Osteoblast (primary cell): ENCODE results near the gene ZNF74. TPM values are rescaled to one million over a fixed set of nuclear protein-coding genes. Genes with fewer than 3 reads are reported as not detected.

ENCODE experiments used
- DNase-seq: peaks from one replicate; pipeline ENCODE4 v3.0.0; 2011; ENCODE audit warnings: low spot score, mixed read lengths; ENCODE audit not compliant: insufficient read length; ENCODE audit errors: missing footprints
- H2AFZ ChIP-seq: 2 replicates; pipeline ENCODE4 v1.6.0; 2011; ENCODE audit warnings: mild to moderate bottlenecking, low read length
- H3K27ac ChIP-seq: 2 replicates; pipeline ENCODE4 v1.5.1; 2011; ENCODE audit warnings: mild to moderate bottlenecking, low read depth, low read length, moderate library complexity
- H3K27me3 ChIP-seq: 2 replicates; pipeline ENCODE4 v1.6.0; 2012; ENCODE audit warnings: mild to moderate bottlenecking, control low read depth, inconsistent platforms, low read length, moderate library complexity; ENCODE audit not compliant: insufficient read depth
- H3K36me3 ChIP-seq: 2 replicates; pipeline ENCODE4 v1.5.1; 2011; ENCODE audit warnings: mild to moderate bottlenecking, low read length, control low read depth, moderate library complexity; ENCODE audit not compliant: insufficient read depth
- H3K4me1 ChIP-seq: 2 replicates; pipeline ENCODE4 v1.5.1; 2011; ENCODE audit warnings: mild to moderate bottlenecking, low read length, control low read depth, moderate library complexity; ENCODE audit not compliant: insufficient read depth
- H3K4me2 ChIP-seq: 2 replicates; pipeline ENCODE4 v1.6.0; 2011; ENCODE audit warnings: mild to moderate bottlenecking, low read length; ENCODE audit not compliant: insufficient read depth
- H3K4me3 ChIP-seq: fragments of 200-600 bp; sonication (generic); 3 replicates; pipeline ENCODE4 v1.5.1; 2012; ENCODE audit warnings: mild to moderate bottlenecking, low read length, inconsistent platforms; ENCODE audit not compliant: insufficient read depth
- H3K79me2 ChIP-seq: 2 replicates; pipeline ENCODE4 v1.6.0; 2012; ENCODE audit warnings: mild to moderate bottlenecking, low read length, control low read depth, inconsistent platforms; ENCODE audit not compliant: insufficient read depth
- H3K9me3 ChIP-seq: 2 replicates; pipeline ENCODE4 v1.5.1; 2011; ENCODE audit warnings: low read depth, low read length, control low read depth
- H4K20me1 ChIP-seq: 2 replicates; pipeline ENCODE4 v1.6.0; 2012; ENCODE audit warnings: mild to moderate bottlenecking, low read length, control low read depth; ENCODE audit not compliant: insufficient read depth
- CTCF ChIP-seq: IDR thresholded peaks from 2 replicates; pipeline ENCODE4 v1.5.1; 2011; ENCODE audit warnings: mild to moderate bottlenecking, low read depth, low read length, moderate library complexity; ENCODE audit errors: extremely low read depth
- total RNA-seq: library from RNA; depleted of rRNA; stranded (reverse); fragments of >200 nt; gene quantifications from 2 replicates; pipeline ENCODE4 v1.2.3, GENCODE V29; 2012

Gene ZNF74
- total RNA-seq, 1 donor, result 13.8 TPM

GRCh38 chr22:20395181-20395906, 1.4 kb downstream of the ZNF74 start:
- H3K9me3 ChIP-seq, result no peaks in the 10 kb centered on the region
- peak overlapping the region; percentile 95 for H3K4me2 ChIP-seq
- no peaks in the 10 kb centered on the region for H3K36me3 ChIP-seq
- H3K4me3 ChIP-seq, result peak overlapping the region; percentile 93
- H4K20me1 ChIP-seq, result peaks cover 8% of the 10 kb centered on the region
- no peak for TF ChIP-seq CTCF
- DNase-seq, result no peak
- peaks cover 9% of the 10 kb centered on the region for H3K4me1 ChIP-seq
- H3K27ac ChIP-seq, result no peak overlapping the region
- H3K79me2 ChIP-seq, result peaks cover 20% of the 10 kb centered on the region
- no peaks in the 10 kb centered on the region for H3K27me3 ChIP-seq
- H2AFZ ChIP-seq, result no peak overlapping the region

- Histone ChIP-seq H4K20me1 (peaks cover 11% of the 10 kb centered on the region), H3K27ac (no peak overlapping the region), H2AFZ (no peak overlapping the region), H3K9me3 (no peaks in the 10 kb centered on the region), H3K36me3 (no peaks in the 10 kb centered on the region), H3K4me3 (no peak overlapping the region), H3K79me2 (peaks cover 24% of the 10 kb centered on the region), H3K4me2 (no peak overlapping the region), H3K4me1 (peaks cover 9% of the 10 kb centered on the region), H3K27me3 (no peaks in the 10 kb centered on the region)
- DNase-seq, result no peak
- no peak for TF ChIP-seq CTCF
These were observed 1.9 kb downstream of the ZNF74 start for GRCh38 chr22:20395907-20396287.

- peaks cover 14% of the 10 kb centered on the region for H4K20me1 ChIP-seq
- no peaks in the 10 kb centered on the region for H3K27me3 ChIP-seq
- no peak overlapping the region for H3K27ac ChIP-seq
- H3K4me3 ChIP-seq, result no peak overlapping the region
- DNase-seq, result peak; percentile 83
- no peak for TF ChIP-seq CTCF
- H3K79me2 ChIP-seq, result peaks cover 24% of the 10 kb centered on the region
- no peaks in the 10 kb centered on the region for H3K9me3 ChIP-seq
- H3K4me2 ChIP-seq, result no peak overlapping the region
- no peak overlapping the region for H2AFZ ChIP-seq
- no peaks in the 10 kb centered on the region for H3K36me3 ChIP-seq
- H3K4me1 ChIP-seq, result peaks cover 9% of the 10 kb centered on the region
These were observed 2.7 kb downstream of the ZNF74 start for GRCh38 chr22:20396639-20397038.

GRCh38 chr22:20397498-20397897, 3.5 kb downstream of the ZNF74 start:
- peaks cover 24% of the 10 kb centered on the region for H3K79me2 ChIP-seq
- H3K4me1 ChIP-seq, result peaks cover 9% of the 10 kb centered on the region
- no peak overlapping the region for H3K4me2 ChIP-seq
- H3K36me3 ChIP-seq, result no peaks in the 10 kb centered on the region
- DNase-seq, result no peak
- H3K4me3 ChIP-seq, result no peak overlapping the region
- H4K20me1 ChIP-seq, result peaks cover 14% of the 10 kb centered on the region
- no peaks in the 10 kb centered on the region for H3K27me3 ChIP-seq
- no peaks in the 10 kb centered on the region for H3K9me3 ChIP-seq
- H2AFZ ChIP-seq, result no peak overlapping the region
- no peak overlapping the region for H3K27ac ChIP-seq
- TF ChIP-seq CTCF, result no peak
